ENCODE data around the gene ACBD3. TPM values are rescaled to one million over a fixed set of nuclear protein-coding genes. Genes with fewer than 3 reads are reported as not detected.

Gene ACBD3
- total RNA-seq, 4 donors from 2014 or later: 33.5 to 95.8 (median 46.8) TPM

DNA sequence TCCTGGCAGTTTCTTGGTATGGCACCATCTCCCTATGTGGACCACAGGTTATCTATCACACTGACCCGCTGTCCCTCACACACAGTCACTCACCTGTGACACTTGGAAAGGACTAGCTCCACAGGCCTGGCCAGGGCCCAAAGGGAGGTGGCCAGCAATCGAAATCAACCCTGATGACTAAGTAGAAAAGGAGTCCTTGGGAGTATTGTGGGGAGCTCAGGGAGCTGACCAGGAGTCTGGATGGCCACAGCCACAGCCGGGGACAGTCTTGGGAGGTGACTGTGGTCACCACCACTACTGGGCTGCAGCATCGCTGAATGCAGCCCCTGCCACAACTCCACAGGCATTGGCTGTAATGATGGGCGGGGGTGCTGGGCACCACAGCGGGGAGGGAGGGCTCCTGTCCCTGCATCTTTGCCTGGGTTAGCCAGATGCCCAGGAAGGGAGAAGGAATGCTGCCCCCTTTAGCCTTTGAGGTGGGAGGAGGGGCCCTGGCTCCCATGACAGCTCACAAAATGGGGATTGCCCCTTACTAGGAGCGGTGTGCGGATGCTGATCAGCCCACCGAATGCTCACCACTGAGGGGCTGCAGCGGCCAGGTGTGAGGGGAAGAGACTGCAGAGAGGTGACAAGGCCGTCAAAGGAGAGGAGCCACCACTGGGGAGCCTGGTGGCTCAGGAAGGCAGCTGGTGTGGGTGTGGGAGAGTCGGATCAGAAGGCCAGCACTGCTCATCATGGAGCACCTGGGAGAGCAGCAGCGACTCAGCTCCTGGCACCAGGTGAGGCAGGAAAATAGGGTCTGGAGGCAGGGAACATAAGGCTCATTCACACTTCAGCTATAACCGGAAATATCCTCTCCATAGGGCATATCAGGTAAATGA lies 62.7 kb downstream of the ACBD3 start:
- Histone ChIP-seq H3K4me1 (no peaks in the 10 kb centered on the region), H3K27me3 (no peaks in the 10 kb centered on the region), H3K27ac (no peak overlapping the region), H3K4me3 (no peak overlapping the region), H3K36me3 (no peaks in the 10 kb centered on the region), H3K9me3 (no peaks in the 10 kb centered on the region)
- intact Hi-C loops (cut with DNase I; ENCODE audit: low total_unique reads): loop anchor here (2.0 to 5.0 kb wide), 2 partner anchors 57 to 73 kb away; no protein-coding TSS in a partner anchor
- no peak for TF ChIP-seq POLR2A (IDR thresholded peaks at IDR 0.05)
- TF ChIP-seq, protein P1, sequence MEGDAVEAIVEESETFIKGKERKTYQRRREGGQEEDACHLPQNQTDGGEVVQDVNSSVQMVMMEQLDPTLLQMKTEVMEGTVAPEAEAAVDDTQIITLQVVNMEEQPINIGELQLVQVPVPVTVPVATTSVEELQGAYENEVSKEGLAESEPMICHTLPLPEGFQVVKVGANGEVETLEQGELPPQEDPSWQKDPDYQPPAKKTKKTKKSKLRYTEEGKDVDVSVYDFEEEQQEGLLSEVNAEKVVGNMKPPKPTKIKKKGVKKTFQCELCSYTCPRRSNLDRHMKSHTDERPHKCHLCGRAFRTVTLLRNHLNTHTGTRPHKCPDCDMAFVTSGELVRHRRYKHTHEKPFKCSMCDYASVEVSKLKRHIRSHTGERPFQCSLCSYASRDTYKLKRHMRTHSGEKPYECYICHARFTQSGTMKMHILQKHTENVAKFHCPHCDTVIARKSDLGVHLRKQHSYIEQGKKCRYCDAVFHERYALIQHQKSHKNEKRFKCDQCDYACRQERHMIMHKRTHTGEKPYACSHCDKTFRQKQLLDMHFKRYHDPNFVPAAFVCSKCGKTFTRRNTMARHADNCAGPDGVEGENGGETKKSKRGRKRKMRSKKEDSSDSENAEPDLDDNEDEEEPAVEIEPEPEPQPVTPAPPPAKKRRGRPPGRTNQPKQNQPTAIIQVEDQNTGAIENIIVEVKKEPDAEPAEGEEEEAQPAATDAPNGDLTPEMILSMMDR (IDR thresholded peaks at IDR 0.05): no peak
- no peak for DNase-seq

DNA sequence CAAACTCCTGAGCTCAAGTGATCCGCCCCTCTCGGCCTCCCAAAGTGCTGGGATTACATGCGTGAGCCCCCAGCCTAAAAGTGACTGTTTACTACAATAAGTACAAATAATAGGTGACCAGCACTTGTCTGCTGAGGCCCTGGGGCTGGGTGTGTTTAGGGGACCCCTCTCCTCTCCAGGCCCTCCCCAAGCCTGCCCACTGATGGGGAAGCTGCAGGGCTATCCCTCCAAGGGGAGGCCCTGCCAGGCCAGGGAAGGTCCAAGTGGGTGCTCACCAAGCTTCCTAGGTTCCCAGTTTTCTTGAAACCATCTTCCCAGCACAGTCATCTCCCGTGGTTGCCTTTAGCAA lies 63.4 kb downstream of the ACBD3 start:
- intact Hi-C loops (cut with DNase I; ENCODE audit: low total_unique reads): loop anchor here (5.0 kb wide), 1 partner anchor 56 kb away; no protein-coding TSS in a partner anchor
- no peaks in the 10 kb centered on the region for H3K4me1 ChIP-seq
- TF ChIP-seq, protein P1 (IDR thresholded peaks at IDR 0.05): no peak
- no peak for TF ChIP-seq POLR2A (IDR thresholded peaks at IDR 0.05)
- H3K9me3 ChIP-seq: no peaks in the 10 kb centered on the region
- no peaks in the 10 kb centered on the region for H3K27me3 ChIP-seq
- no peak overlapping the region for H3K4me3 ChIP-seq
- H3K36me3 ChIP-seq: no peaks in the 10 kb centered on the region
- no peak overlapping the region for H3K27ac ChIP-seq
- DNase-seq: no peak

DNA sequence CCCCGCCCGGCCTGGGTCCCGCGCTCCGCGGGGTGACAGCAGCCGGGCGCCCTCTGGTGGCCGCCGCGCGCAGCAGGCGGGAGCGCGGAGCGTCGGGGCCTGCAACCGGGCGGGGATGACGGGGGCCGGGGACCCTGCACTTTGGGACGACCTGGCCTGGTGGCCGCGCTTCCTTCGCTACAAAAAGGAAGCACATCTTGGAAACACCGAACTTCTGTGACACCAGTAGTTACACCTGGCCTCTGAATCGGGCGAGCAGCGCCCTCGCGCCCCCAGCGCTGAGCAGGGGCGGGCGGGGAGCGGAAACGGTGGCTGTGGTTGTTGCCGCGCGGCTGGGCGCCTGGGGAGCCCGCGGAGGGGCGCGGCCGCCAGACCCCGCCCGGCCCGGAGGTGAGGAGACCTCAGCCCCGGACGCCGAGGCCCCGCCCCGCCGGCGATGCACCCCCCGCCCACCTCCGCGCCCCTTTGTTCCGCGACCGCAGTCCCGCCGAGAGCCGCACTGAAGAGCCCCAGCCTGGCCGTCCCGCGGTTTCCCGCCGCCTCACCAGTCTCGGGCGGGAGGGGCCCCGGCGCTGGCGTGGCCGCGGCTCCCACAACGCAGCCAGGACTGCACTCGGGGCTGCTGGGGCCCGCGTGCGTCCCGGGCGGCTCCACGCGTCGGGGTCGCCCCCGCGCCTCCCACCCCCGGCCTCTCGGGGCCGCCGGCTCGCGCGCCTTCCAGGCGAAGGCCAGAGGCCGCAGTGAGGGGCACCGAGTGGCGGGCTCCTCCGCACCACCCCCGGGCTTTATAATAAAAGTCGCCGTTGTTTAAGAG lies 64.7 kb downstream of the ACBD3 start:
- DNase-seq: peak; percentile 48 to 66
- Histone ChIP-seq H3K4me3 (peak overlapping the region; percentile 21 to 67), H3K27me3 (no peaks in the 10 kb centered on the region), H3K9me3 (no peaks in the 10 kb centered on the region), H3K36me3 (no peaks in the 10 kb centered on the region), H3K4me1 (no peaks in the 10 kb centered on the region), H3K27ac (peak overlapping the region; percentile 52 to 84)
- peak in 1 of 2 donors; percentile 41 for TF ChIP-seq POLR2A (IDR thresholded peaks at IDR 0.05)
- TF ChIP-seq, protein P1 (IDR thresholded peaks at IDR 0.05): peak; percentile 40 to 97 (median 96)
- intact Hi-C loops (cut with DNase I; ENCODE audit: low total_unique reads): loop anchor here (5.0 kb wide), 1 partner anchor 54 kb away; no protein-coding TSS in a partner anchor

DNA sequence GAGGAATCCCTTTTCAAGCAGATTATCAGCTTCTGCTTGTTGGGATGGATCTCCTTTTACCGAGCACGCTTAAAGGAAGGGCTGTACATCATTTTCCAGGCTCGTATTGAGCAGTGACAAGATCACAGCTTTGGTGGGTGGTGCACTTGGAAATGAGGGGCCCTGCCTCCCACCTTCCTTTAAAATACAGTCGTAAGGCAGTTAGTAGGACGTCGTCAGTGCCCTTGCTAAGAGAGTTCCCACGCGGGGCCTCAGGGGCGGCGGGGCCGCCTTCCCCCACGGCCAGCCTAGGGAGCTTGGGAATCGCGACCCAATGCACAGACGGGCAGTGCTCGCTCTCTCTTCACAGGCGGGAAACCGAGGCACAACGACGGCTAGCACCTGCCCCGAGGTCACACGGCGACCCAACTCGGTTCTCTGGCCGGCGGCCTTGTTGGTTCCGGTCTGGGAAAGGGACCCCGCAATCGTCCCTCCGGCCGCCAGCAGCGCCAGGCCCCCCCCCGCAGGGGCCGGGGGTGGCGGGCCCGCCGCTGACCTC lies 65.4 kb downstream of the ACBD3 start:
- Histone ChIP-seq H3K27me3 (no peaks in the 10 kb centered on the region), H3K27ac (peak overlapping the region; percentile 38 to 52), H3K36me3 (no peaks in the 10 kb centered on the region), H3K4me3 (peak overlapping the region in 1 of 2 donors; percentile 67), H3K4me1 (no peaks in the 10 kb centered on the region), H3K9me3 (no peaks in the 10 kb centered on the region)
- intact Hi-C loops (cut with DNase I; ENCODE audit: low total_unique reads): loop anchor here (5.0 kb wide), 1 partner anchor 54 kb away; no protein-coding TSS in a partner anchor
- TF ChIP-seq, protein P1 (IDR thresholded peaks at IDR 0.05): no peak
- no peak for TF ChIP-seq POLR2A (IDR thresholded peaks at IDR 0.05)
- DNase-seq: no peak

Data from uterus (tissue), 4 donors.